Astrocyte (in vitro differentiated cells and primary cell): ENCODE measurements around the gene HNRNPA0. TPM values are rescaled to one million over a fixed set of nuclear protein-coding genes. Genes with fewer than 3 reads are reported as not detected.

Source experiments
- DNase-seq: peaks from one replicate; pipeline ENCODE4 v3.0.0-alpha.2; 2010; ENCODE audit warnings: low read depth
- FAIRE-seq: peaks from 2 replicates; lab custom pipeline; 2011; peaks lifted over from hg19 to GRCh38; lab: Jason Lieb, UNC
- H2AFZ ChIP-seq: 2 replicates; pipeline ENCODE4 v1.6.0; 2012; ENCODE audit warnings: low read depth, low read length, inconsistent platforms
- H3K27ac ChIP-seq: 2 replicates; pipeline ENCODE4 v1.5.1; 2011; ENCODE audit warnings: low read depth, low read length, inconsistent platforms
- H3K27me3 ChIP-seq: 2 replicates; pipeline ENCODE4 v1.6.0; 2011; ENCODE audit warnings: low read length, inconsistent platforms; ENCODE audit not compliant: insufficient read depth
- H3K36me3 ChIP-seq: 2 replicates; pipeline ENCODE4 v1.5.1; 2011; ENCODE audit warnings: low read length, inconsistent platforms; ENCODE audit not compliant: insufficient read depth
- H3K4me1 ChIP-seq: 2 replicates; pipeline ENCODE4 v1.5.1; 2011; ENCODE audit warnings: low read length, inconsistent platforms; ENCODE audit not compliant: insufficient read depth
- H3K4me2 ChIP-seq: 2 replicates; pipeline ENCODE4 v1.6.0; 2012; ENCODE audit warnings: low read length, inconsistent platforms
- H3K4me3 ChIP-seq: 2 replicates; pipeline ENCODE4 v1.5.1; 2011; ENCODE audit warnings: low read depth, mild to moderate bottlenecking, low read length, inconsistent platforms; ENCODE audit not compliant: insufficient read depth
- H3K79me2 ChIP-seq: 2 replicates; pipeline ENCODE4 v1.6.0; 2012; ENCODE audit warnings: mild to moderate bottlenecking, low read length, inconsistent platforms; ENCODE audit not compliant: insufficient read depth
- H3K9ac ChIP-seq: 2 replicates; pipeline ENCODE4 v1.6.0; 2012; ENCODE audit warnings: mild to moderate bottlenecking, low read length, inconsistent platforms
- H3K9me3 ChIP-seq: 2 replicates; pipeline ENCODE4 v1.5.1; 2012; ENCODE audit warnings: low read depth, mild to moderate bottlenecking, low read length, inconsistent platforms; ENCODE audit not compliant: insufficient read depth
- H4K20me1 ChIP-seq: 2 replicates; pipeline ENCODE4 v1.6.0; 2012; ENCODE audit warnings: low read length, inconsistent platforms; ENCODE audit not compliant: insufficient read depth
- H3K27ac Mint-ChIP-seq: one replicate; pipeline ENCODE4 v1.8.0; 2021; ENCODE audit warnings: mild to moderate bottlenecking, mixed read lengths; ENCODE audit not compliant: unreplicated experiment
- H3K27me3 Mint-ChIP-seq: one replicate; pipeline ENCODE4 v1.8.0; 2021; ENCODE audit warnings: low read depth, mixed read lengths; ENCODE audit not compliant: unreplicated experiment
- H3K36me3 Mint-ChIP-seq: one replicate; pipeline ENCODE4 v1.8.0; 2021; ENCODE audit warnings: low read depth, mixed read lengths; ENCODE audit not compliant: unreplicated experiment
- H3K4me1 Mint-ChIP-seq: one replicate; pipeline ENCODE4 v1.8.0; 2021; ENCODE audit warnings: low read depth, mixed read lengths; ENCODE audit not compliant: unreplicated experiment
- H3K4me3 Mint-ChIP-seq: one replicate; pipeline ENCODE4 v1.8.0; 2021; ENCODE audit warnings: mild to moderate bottlenecking, moderate library complexity, mixed read lengths; ENCODE audit not compliant: unreplicated experiment
- H3K9me3 Mint-ChIP-seq: one replicate; pipeline ENCODE4 v1.8.0; 2021; ENCODE audit warnings: mild to moderate bottlenecking, mixed read lengths; ENCODE audit not compliant: unreplicated experiment
- EZH2 ChIP-seq: IDR thresholded peaks from 2 replicates; pipeline ENCODE4 v1.6.1; 2012; ENCODE audit warnings: mild to moderate bottlenecking, low read length, inconsistent platforms; ENCODE audit not compliant: insufficient read depth
- total RNA-seq: library from RNA; stranded (reverse); gene quantifications from 2 replicates; pipeline ENCODE4 v1.2.1, GENCODE V29; 2021
- TF ChIP-seq, protein P1 (sequence below): IDR thresholded peaks from 2 replicates; pipeline ENCODE4 v1.5.1; 2011; ENCODE audit warnings: low read depth, mild to moderate bottlenecking, inconsistent platforms, low read length, moderate library complexity; ENCODE audit not compliant: insufficient read depth

The HNRNPA0 gene
- total RNA-seq, 1 donor from 2014 or later: 29.5 TPM

DNA sequence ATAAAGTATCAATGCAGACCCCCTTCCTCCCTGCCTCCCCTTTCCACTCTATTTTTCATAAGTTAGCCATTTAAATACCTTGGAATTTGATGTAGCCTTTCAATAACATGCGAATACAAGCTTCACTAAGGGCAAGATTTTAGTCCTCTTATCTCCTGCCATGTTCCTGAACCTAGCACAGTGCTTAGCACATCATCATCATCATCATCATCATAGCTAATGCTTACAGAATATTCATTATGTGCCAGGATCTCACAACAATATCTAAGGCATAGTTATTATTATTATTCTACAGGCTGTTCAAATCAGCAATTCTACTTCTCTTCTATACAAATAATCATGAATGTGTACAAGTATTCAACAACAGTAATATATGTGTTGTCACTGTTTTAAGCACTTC, 38.7 kb downstream of the HNRNPA0 start:
- Histone ChIP-seq H3K27me3 (no peaks in the 10 kb centered on the region), H3K9ac (no peak overlapping the region), H3K4me1 (no peaks in the 10 kb centered on the region), H2AFZ (no peak overlapping the region), H3K79me2 (no peaks in the 10 kb centered on the region), H4K20me1 (no peaks in the 10 kb centered on the region), H3K4me3 (no peak overlapping the region), H3K9me3 (no peaks in the 10 kb centered on the region), H3K36me3 (no peaks in the 10 kb centered on the region), H3K4me2 (no peak overlapping the region), H3K27ac (no peak overlapping the region)
- Mint-ChIP-seq H3K4me1 (no peaks in the 10 kb centered on the region), H3K9me3 (peaks cover 3% of the 10 kb centered on the region), H3K4me3 (no peak overlapping the region), H3K27me3 (no peaks in the 10 kb centered on the region), H3K36me3 (peaks cover 13% of the 10 kb centered on the region), H3K27ac (no peak overlapping the region)
- DNase-seq (no peak), FAIRE-seq (no peak)
- no peak for TF ChIP-seq EZH2

GRCh38 chr5:137714946-137715345, 39.2 kb downstream of the HNRNPA0 start:
- H3K27ac ChIP-seq: no peak overlapping the region
- H3K4me2 ChIP-seq: no peak overlapping the region
- no peaks in the 10 kb centered on the region for H3K9me3 ChIP-seq
- H3K79me2 ChIP-seq: no peaks in the 10 kb centered on the region
- peaks cover 15% of the 10 kb centered on the region for H3K36me3 Mint-ChIP-seq
- H3K27me3 ChIP-seq: no peaks in the 10 kb centered on the region
- TF ChIP-seq, protein P1, sequence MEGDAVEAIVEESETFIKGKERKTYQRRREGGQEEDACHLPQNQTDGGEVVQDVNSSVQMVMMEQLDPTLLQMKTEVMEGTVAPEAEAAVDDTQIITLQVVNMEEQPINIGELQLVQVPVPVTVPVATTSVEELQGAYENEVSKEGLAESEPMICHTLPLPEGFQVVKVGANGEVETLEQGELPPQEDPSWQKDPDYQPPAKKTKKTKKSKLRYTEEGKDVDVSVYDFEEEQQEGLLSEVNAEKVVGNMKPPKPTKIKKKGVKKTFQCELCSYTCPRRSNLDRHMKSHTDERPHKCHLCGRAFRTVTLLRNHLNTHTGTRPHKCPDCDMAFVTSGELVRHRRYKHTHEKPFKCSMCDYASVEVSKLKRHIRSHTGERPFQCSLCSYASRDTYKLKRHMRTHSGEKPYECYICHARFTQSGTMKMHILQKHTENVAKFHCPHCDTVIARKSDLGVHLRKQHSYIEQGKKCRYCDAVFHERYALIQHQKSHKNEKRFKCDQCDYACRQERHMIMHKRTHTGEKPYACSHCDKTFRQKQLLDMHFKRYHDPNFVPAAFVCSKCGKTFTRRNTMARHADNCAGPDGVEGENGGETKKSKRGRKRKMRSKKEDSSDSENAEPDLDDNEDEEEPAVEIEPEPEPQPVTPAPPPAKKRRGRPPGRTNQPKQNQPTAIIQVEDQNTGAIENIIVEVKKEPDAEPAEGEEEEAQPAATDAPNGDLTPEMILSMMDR: no peak
- no peak for TF ChIP-seq EZH2
- H3K27me3 Mint-ChIP-seq: no peaks in the 10 kb centered on the region
- no peak for FAIRE-seq
- H3K27ac Mint-ChIP-seq: no peak overlapping the region
- peaks cover 3% of the 10 kb centered on the region for H3K4me1 Mint-ChIP-seq
- H3K4me1 ChIP-seq: no peaks in the 10 kb centered on the region
- H3K9me3 Mint-ChIP-seq: peaks cover 3% of the 10 kb centered on the region
- no peak overlapping the region for H3K4me3 ChIP-seq
- H2AFZ ChIP-seq: no peak overlapping the region
- no peak overlapping the region for H3K4me3 Mint-ChIP-seq
- H4K20me1 ChIP-seq: no peaks in the 10 kb centered on the region
- H3K9ac ChIP-seq: no peak overlapping the region
- no peaks in the 10 kb centered on the region for H3K36me3 ChIP-seq
- no peak for DNase-seq

DNA sequence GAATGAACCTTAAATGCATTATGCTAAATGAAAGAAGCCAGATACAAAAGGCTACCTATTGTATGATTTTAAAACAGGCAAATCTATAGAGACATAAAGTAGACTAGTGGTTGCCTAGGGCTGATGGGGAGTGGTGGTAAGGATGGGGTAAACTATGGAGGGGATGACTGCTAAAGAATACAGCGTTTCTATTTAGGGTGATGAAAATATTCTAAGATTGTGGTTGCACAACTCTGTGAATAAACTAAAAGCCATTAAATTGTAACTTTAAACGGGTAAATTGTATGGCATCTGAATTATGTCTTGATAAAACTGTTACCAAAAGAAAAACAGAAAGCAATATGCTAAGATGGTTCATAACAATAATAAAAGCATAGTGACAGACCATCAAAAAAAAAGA, 39.7 kb downstream of the HNRNPA0 start:
- H3K4me2 ChIP-seq: no peak overlapping the region
- TF ChIP-seq, protein P1: no peak
- TF ChIP-seq EZH2: no peak

More for the DNA sequence above, 39.7 kb downstream of the HNRNPA0 start:
- Mint-ChIP-seq H3K4me1 (peaks cover 5% of the 10 kb centered on the region), H3K4me3 (no peak overlapping the region), H3K27ac (no peak overlapping the region), H3K27me3 (no peaks in the 10 kb centered on the region), H3K9me3 (peaks cover 3% of the 10 kb centered on the region), H3K36me3 (peaks cover 16% of the 10 kb centered on the region)
- Histone ChIP-seq H3K9ac (no peak overlapping the region), H3K27ac (no peak overlapping the region), H3K27me3 (no peaks in the 10 kb centered on the region), H3K4me3 (no peak overlapping the region), H3K9me3 (no peaks in the 10 kb centered on the region), H3K79me2 (no peaks in the 10 kb centered on the region), H2AFZ (no peak overlapping the region), H3K4me1 (no peaks in the 10 kb centered on the region), H4K20me1 (no peaks in the 10 kb centered on the region), H3K36me3 (no peaks in the 10 kb centered on the region)
- no peak for FAIRE-seq
- DNase-seq: no peak
